HG02884 (cell line): ENCODE measurements around the gene NAV1.
"Not testable (repeated sequence)": the region's sequence is repeated elsewhere in the genome, so short reads cannot be mapped to it uniquely, and the experiment has no call there.

Experiments used
- ATAC-seq: cut with Tn5 transposase; IDR thresholded peaks from one replicate; pipeline ENCODE4 v1.9.1; 2021; ENCODE audit warnings: mild to moderate bottlenecking, moderate library complexity; ENCODE audit not compliant: unreplicated experiment

NAV1 gene

GRCh38 chr1:201504179-201504631 lies 34.7 kb upstream of the NAV1 start:
- no peak for ATAC-seq

- no peak for ATAC-seq
Measured at GRCh38 chr1:201504799-201505502, 34.0 kb upstream of the NAV1 start.

- ATAC-seq: no peak
Measured at GRCh38 chr1:201505503-201505890, 33.4 kb upstream of the NAV1 start.

- ATAC-seq: no peak
Measured at GRCh38 chr1:201506092-201506491, 32.8 kb upstream of the NAV1 start.

GRCh38 chr1:201506557-201507359 lies 32.2 kb upstream of the NAV1 start, which contains the start of gene CSRP1:
Gene CSRP1 (minus strand): TSS chr1:201507123. CDS start chr1:201496303, 10,820 bp downstream.
- peak; percentile 87 for ATAC-seq

GRCh38 chr1:201507360-201507675 lies 31.6 kb upstream of the NAV1 start:
- ATAC-seq: no peak

GRCh38 chr1:201508809-201509208 lies 30.1 kb upstream of the NAV1 start:
- ATAC-seq: no peak

DNA sequence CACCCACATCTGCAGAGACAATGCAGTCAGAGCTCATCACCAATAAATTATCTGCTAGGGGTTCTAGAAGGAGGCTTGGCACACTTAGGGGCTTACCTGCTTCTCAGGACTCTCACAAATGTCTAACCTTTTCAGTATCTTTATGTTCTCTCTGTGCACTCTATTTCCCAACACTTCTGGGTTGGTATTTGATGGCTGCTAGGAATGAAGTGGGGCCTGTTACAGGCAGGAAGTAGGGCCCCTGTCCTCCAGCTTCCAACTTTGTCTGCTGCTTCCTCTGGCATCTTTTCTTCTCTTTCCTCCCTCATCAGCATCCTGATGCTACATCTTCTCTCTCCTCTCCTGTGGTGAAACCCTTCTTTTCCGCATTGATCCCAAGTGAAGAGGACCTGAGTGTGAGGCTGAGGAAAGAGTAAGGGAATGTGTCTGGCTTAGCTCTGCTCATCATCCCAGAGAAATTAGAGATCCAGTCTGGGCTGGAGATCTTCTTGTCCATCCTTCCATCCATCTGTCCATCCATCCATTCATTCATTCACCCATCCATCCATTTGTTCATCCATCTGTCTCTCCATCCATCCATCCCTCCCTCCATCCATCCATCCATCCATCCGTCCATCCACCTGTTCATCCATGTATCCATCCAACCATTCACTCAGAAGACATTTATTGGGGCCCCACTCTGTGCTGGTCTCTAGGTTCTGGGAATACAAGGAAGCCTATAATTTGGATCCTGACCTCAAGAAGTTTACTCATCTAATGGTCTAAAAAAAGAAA lies 29.1 kb upstream of the NAV1 start:
- ATAC-seq: no peak

GRCh38 chr1:201510734-201511133 lies 28.2 kb upstream of the NAV1 start:
- ATAC-seq: no peak

DNA sequence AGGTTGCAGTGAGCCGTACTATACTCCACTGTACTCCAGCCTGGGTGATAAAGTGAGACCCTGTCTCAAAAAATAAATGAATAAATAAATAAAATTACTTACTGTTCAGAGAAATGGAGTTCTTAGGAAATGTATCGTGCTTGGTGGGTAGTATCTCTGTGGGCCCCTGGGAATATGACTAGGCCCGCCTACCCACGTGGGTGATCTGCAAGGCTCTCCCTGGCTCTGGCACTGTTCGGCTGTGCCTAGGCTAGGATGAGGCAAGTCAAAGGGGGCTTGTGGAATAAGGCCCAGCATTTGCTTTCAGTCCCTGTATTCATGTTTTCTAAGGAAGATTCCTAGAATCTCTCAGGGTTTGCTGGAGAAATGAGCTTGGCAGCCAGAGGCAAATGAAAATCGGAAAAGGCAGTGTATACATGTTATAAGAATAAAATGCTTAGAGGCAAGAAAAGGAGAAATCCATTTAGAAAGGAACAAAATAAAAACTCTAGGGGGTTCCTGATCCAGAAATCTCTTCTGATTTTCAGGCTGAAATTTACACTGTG lies 27.5 kb upstream of the NAV1 start:
- ATAC-seq: no peak

DNA sequence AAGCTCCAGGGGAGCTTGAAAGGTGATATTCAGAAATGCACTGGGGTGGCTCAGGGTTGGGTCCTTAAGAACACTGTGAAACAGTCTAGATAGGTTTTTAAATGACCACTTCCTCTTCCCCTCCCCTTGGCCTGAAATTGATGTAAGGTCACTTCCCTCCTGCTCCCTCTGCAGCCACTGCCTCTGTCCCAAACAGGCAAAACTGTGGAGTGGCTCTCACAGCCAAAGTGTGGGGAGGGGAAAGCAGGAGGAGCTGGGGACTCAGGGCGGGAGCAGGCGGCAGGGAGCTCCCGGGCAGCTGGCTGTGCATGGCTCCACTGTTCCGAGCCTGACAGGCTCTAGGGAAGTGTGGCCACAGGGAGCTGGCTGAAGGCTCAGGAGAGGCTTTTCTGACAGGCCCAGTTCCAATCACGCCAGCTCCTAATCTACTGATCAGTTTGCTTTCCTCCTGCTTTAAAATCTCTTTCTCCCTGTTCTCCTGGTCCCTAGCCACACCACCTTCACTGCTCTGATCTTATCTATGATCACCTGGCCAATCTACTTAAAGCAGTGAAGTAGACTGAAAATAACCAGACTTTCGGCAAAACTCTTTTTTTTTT lies 26.9 kb upstream of the NAV1 start:
- ATAC-seq: no peak

- no peak for ATAC-seq
Measured at GRCh38 chr1:201513498-201514243, 25.3 kb upstream of the NAV1 start.

DNA sequence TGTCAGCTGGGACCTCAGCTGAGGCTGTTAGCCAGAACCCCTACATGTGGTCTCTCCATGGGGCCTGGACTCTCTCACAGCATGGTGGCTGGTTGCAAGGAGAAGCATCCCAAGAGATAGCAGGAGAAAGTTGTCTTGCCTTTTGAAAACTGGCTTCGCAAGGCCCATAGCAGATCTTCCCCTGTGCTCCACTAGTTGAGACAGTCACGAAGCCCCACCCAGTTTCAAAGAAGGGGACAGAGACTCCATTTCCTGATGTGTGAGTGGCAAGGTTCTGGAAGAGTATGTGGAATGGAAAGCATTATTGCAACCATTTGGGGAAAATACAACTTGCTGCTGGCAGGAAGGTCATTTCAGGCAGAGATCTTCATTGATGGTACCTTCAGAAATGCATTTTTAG lies 24.5 kb upstream of the NAV1 start:
- no peak for ATAC-seq

DNA sequence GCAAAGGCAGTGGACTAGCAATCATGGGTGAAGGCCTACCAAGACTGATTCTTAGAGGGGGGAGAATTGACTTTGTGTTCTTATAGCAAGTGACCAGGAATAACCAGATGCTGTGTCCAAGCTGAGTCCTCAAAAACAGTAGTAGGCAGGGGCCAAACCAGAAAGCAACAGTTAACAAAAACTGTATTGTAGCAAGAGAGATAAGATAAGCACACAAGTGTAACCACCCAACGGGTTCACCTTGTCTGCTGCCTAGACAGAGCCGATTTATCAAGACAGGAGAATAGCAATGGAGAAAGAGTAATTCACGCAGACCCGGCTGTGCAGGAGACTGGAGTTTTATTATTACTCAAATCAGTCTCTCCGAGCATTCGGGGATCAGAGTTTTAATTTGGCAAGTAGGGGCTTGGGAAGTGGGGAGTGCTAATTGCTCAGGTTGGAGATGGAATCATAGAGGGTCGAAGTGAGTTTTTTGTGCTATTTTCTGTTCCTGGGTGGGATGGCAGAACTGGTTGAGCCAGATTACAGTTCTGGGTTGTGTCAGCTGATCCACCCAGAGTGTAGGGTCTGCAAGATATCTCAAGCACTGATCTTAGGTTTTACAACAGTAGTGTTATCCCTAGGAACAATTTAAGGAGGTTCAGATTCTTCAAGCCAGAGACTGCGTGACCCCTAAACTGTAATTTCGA lies 23.7 kb upstream of the NAV1 start:
- no peak for ATAC-seq

DNA sequence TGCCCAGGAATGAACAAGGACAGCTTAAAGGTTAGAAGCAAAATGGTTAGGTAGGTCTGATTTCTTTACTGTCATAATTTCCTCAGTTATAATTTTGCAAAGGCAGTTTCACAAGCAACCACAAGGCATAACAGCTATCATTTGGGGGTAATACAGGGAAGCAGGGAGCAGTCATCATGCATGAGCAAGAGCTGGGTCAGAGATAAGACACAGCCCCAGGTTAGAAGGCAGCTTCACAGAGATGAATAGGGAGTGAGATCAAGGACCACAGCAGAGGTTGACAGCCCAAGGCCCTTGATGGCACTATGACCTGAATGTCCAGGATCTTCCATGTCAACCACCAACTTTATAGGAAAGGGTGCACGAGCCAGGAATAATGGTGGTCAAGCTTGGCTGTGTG lies 23.0 kb upstream of the NAV1 start:
- ATAC-seq: no peak

DNA sequence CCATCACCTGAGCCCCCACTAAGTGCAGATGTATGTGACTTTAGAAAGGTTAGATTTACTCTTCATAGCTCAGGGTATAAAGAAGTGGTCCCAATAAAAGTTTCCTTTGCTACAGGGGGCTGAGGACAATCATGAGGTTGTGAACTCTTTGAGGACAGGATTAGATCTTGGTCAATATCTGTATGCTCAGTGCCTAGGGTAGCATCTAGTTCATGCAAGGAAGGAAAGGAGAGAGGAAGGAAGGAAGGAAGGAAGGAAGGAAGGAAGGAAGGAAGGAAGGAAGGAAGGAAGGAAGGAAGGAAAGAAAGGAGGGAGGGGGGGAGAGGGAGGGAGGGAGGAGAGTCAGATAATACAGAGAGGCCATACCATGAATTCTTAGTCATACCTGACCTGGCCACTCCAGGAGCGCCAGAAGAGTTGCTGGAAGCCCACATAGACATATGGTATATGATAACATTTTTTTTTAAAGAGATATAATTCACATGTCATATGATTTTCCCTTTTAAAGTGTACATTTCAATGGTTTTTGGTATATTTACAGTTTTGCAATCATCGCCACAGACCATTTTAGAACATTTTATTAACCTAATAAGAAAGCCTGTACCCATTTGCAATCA lies 22.3 kb upstream of the NAV1 start:
- ATAC-seq: no peak

DNA sequence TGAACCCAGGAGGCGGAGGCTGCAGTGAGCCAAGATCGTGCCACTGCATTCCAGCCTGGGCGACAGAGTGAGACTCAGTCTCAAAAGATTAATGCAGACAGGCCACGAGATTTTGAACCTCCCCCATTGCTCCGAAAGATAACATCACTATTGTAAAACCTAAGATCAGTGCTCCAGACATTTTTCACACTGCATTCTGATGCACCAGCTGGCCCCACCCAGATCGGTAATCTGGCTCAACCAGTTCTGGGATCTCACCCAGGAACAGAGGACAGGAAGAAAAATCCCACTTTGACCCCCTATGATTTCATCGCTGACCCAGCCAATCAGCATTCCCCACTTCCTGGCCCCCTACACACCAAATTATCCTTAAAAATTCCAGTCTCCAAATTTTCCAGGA lies 21.3 kb upstream of the NAV1 start:
- ATAC-seq: no peak

GRCh38 chr1:201518071-201518470 lies 20.9 kb upstream of the NAV1 start:
- ATAC-seq: no peak

DNA sequence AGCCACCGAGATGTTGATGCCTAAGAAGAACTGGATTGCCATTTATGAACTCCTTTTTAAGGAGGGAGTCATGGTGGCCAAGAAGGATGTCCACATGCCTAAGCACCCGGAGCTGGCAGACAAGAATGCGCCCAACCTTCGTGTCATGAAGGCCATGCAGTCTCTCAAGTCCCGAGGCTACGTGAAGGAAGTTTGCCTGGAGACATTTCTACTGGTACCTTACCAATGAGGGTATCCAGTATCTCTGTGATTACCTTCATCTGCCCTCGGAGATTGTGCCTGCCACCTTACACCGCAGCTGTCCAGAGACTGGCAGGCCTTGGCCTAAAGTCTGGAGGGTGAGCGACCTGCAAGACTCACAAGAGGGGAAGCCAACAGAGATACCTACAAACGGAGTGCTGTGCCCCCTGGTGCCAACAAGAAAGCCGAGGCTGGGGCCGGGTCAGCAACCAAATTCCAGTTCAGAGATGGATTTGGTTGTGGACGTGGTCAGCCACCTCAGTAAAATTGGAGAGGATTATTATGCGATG lies 18.8 kb upstream of the NAV1 start:
- not testable (repeated sequence) for ATAC-seq
